ENCODE data around the gene SERP1. TPM values are rescaled to one million over a fixed set of nuclear protein-coding genes. Genes with fewer than 3 reads are reported as not detected.
"Not testable (repeated sequence)": the region's sequence is repeated elsewhere in the genome, so short reads cannot be mapped to it uniquely, and the experiment has no call there.

The SERP1 gene
- total RNA-seq, 2 experiments from 2014 or later: 83.4 to 87.3 TPM

- ChIA-PET CTCF (no interaction called here), POLR2A (no interaction called here)
- no peak for DNase-seq
- ATAC-seq: no peak
- no peak overlapping the region for H3K4me3 Mint-ChIP-seq
- peaks cover 37% of the 10 kb centered on the region for H3K27me3 Mint-ChIP-seq (ENCODE audit: low read depth)
- no peaks in the 10 kb centered on the region for H3K4me1 Mint-ChIP-seq (ENCODE audit: low read depth)
- no peak overlapping the region for H3K27ac Mint-ChIP-seq
- no peaks in the 10 kb centered on the region for H3K36me3 Mint-ChIP-seq (ENCODE audit: low read depth)
- no peaks in the 10 kb centered on the region for H3K9me3 Mint-ChIP-seq (ENCODE audit: insufficient read depth)
These were observed 36.5 kb downstream of the SERP1 start for GRCh38 chr3:150509780-150510179.

- H3K27ac Mint-ChIP-seq: no peak overlapping the region
- DNase-seq (no peak), ATAC-seq (no peak)
- no peak overlapping the region for H3K4me3 Mint-ChIP-seq
- peaks cover 37% of the 10 kb centered on the region for H3K27me3 Mint-ChIP-seq (ENCODE audit: low read depth)
- H3K36me3 Mint-ChIP-seq (ENCODE audit: low read depth): no peaks in the 10 kb centered on the region
- no peaks in the 10 kb centered on the region for H3K4me1 Mint-ChIP-seq (ENCODE audit: low read depth)
- no peaks in the 10 kb centered on the region for H3K9me3 Mint-ChIP-seq (ENCODE audit: insufficient read depth)
- CTCF ChIA-PET: no interaction called here
- POLR2A ChIA-PET: no interaction called here
These were observed 37.9 kb downstream of the SERP1 start for GRCh38 chr3:150508401-150508800.

GRCh38 chr3:150504483-150504882, 41.8 kb downstream of the SERP1 start:
- ChIA-PET CTCF (interaction anchor here (1.4 kb wide), 1 partner anchor 120 kb away, joined by 4 read pairs; no protein-coding TSS in a partner anchor), POLR2A (interaction anchor here (0.7 kb wide), 1 partner anchor 376 kb away, joined by 3 read pairs; no protein-coding TSS in a partner anchor)
- Mint-ChIP-seq H3K4me1 (ENCODE audit: low read depth) (no peaks in the 10 kb centered on the region), H3K9me3 (ENCODE audit: insufficient read depth) (peaks cover 6% of the 10 kb centered on the region), H3K27ac (no peak overlapping the region), H3K27me3 (ENCODE audit: low read depth) (peaks cover 25% of the 10 kb centered on the region), H3K36me3 (ENCODE audit: low read depth) (peaks cover 1% of the 10 kb centered on the region), H3K4me3 (no peak overlapping the region)
- DNase-seq: no peak
- no peak for ATAC-seq

GRCh38 chr3:150503402-150504099, 42.7 kb downstream of the SERP1 start:
- H3K4me1 Mint-ChIP-seq (ENCODE audit: low read depth): no peaks in the 10 kb centered on the region
- H3K27me3 Mint-ChIP-seq (ENCODE audit: low read depth): peaks cover 16% of the 10 kb centered on the region
- DNase-seq: no peak
- ChIA-PET CTCF (interaction anchor here (1.4 kb wide), 1 partner anchor 119 kb away, joined by 4 read pairs; no protein-coding TSS in a partner anchor), POLR2A (interaction anchor here (0.6 kb wide), 1 partner anchor 123 kb away, joined by 3 read pairs; no protein-coding TSS in a partner anchor)
- no peak overlapping the region for H3K27ac Mint-ChIP-seq
- H3K36me3 Mint-ChIP-seq (ENCODE audit: low read depth): peaks cover 1% of the 10 kb centered on the region
- H3K4me3 Mint-ChIP-seq: no peak overlapping the region
- ATAC-seq: no peak
- peaks cover 6% of the 10 kb centered on the region for H3K9me3 Mint-ChIP-seq (ENCODE audit: insufficient read depth)

GRCh38 chr3:150500960-150501359, 45.3 kb downstream of the SERP1 start:
- H3K36me3 Mint-ChIP-seq (ENCODE audit: low read depth); H3K27ac Mint-ChIP-seq; DNase-seq; H3K9me3 Mint-ChIP-seq (ENCODE audit: insufficient read depth); CTCF ChIA-PET; H3K4me1 Mint-ChIP-seq (ENCODE audit: low read depth); H3K27me3 Mint-ChIP-seq (ENCODE audit: low read depth); ATAC-seq; POLR2A ChIA-PET; H3K4me3 Mint-ChIP-seq: not testable (repeated sequence)

- Mint-ChIP-seq H3K4me3 (no peak overlapping the region), H3K4me1 (ENCODE audit: low read depth) (no peaks in the 10 kb centered on the region), H3K27me3 (ENCODE audit: low read depth) (peaks cover 2% of the 10 kb centered on the region), H3K9me3 (ENCODE audit: insufficient read depth) (peaks cover 6% of the 10 kb centered on the region), H3K36me3 (ENCODE audit: low read depth) (peaks cover 1% of the 10 kb centered on the region), H3K27ac (no peak overlapping the region)
- CTCF ChIA-PET: interaction anchor here (3.3 to 4.4 kb wide), 2 partner anchors 89 to 212 kb away, joined by 21 to 26 read pairs; partner anchors contain the start of gene TSC22D2
- POLR2A ChIA-PET: no interaction called here
- ATAC-seq (no peak), DNase-seq (no peak)
These were observed 48.3 kb downstream of the SERP1 start for GRCh38 chr3:150497956-150498355.

- ChIA-PET POLR2A (no interaction called here), CTCF (interaction anchor here (0.7 to 4.4 kb wide), 17 partner anchors 11 to 526 kb away, joined by 3 to 26 read pairs (median 4); partner anchors contain the start of gene TSC22D2)
- ATAC-seq: no peak
- H3K4me1 Mint-ChIP-seq (ENCODE audit: low read depth): no peaks in the 10 kb centered on the region
- no peaks in the 10 kb centered on the region for H3K9me3 Mint-ChIP-seq (ENCODE audit: insufficient read depth)
- no peaks in the 10 kb centered on the region for H3K36me3 Mint-ChIP-seq (ENCODE audit: low read depth)
- no peak overlapping the region for H3K4me3 Mint-ChIP-seq
- peaks cover 5% of the 10 kb centered on the region for H3K27me3 Mint-ChIP-seq (ENCODE audit: low read depth)
- no peak for DNase-seq
- no peak overlapping the region for H3K27ac Mint-ChIP-seq
These were observed 50.6 kb downstream of the SERP1 start for GRCh38 chr3:150495563-150496168.

- ChIA-PET CTCF (interaction anchor here (0.7 to 4.4 kb wide), 16 partner anchors 10 to 526 kb away, joined by 3 to 26 read pairs (median 4); partner anchors contain the start of gene TSC22D2), POLR2A (no interaction called here)
- Mint-ChIP-seq H3K9me3 (ENCODE audit: insufficient read depth) (no peaks in the 10 kb centered on the region), H3K27ac (no peak overlapping the region), H3K4me1 (ENCODE audit: low read depth) (no peaks in the 10 kb centered on the region), H3K27me3 (ENCODE audit: low read depth) (peaks cover 5% of the 10 kb centered on the region), H3K4me3 (no peak overlapping the region), H3K36me3 (ENCODE audit: low read depth) (no peaks in the 10 kb centered on the region)
- no peak for ATAC-seq
- no peak for DNase-seq
These were observed 51.1 kb downstream of the SERP1 start for GRCh38 chr3:150495149-150495548.

GRCh38 chr3:150494411-150494977, 51.8 kb downstream of the SERP1 start:
- H3K4me3 Mint-ChIP-seq: no peak overlapping the region
- peaks cover 5% of the 10 kb centered on the region for H3K27me3 Mint-ChIP-seq (ENCODE audit: low read depth)
- DNase-seq (no peak), ATAC-seq (no peak)
- ChIA-PET CTCF (interaction anchor here (0.9 to 4.4 kb wide), 10 partner anchors 10 to 274 kb away, joined by 3 to 26 read pairs (median 8); partner anchors contain the start of gene TSC22D2), POLR2A (no interaction called here)
- no peaks in the 10 kb centered on the region for H3K36me3 Mint-ChIP-seq (ENCODE audit: low read depth)
- H3K27ac Mint-ChIP-seq: no peak overlapping the region
- H3K4me1 Mint-ChIP-seq (ENCODE audit: low read depth): no peaks in the 10 kb centered on the region
- no peaks in the 10 kb centered on the region for H3K9me3 Mint-ChIP-seq (ENCODE audit: insufficient read depth)

Other genes starting within 250 kb of the SERP1 start
- gene TSC22D2, start 138.2 kb downstream of the SERP1 start, total RNA-seq: 1 to 10 TPM; 8.6 to 8.9 TPM
- 10 to 100 TPM; 77.0 to 89.0 TPM for gene EIF2A, start 291 bp upstream of the SERP1 start, total RNA-seq
- gene SELENOT, start 56.8 kb upstream of the SERP1 start, total RNA-seq: 100 to 1,000 TPM in 1 of 2 experiments, 10 to 100 TPM in 1; 99.8 to 104 TPM
- gene ERICH6, start 157.4 kb upstream of the SERP1 start, total RNA-seq: under 1 TPM; 0.21 to 0.60 TPM
- gene SIAH2, start 216.7 kb upstream of the SERP1 start, total RNA-seq: 10 to 100 TPM; 31.5 to 32.3 TPM

All from activated CD8-positive, alpha-beta T cell treated with anti-CD3 and anti-CD28 coated beads, Interleukin-2, amount 10 ng/mL, durations not matched to agents 7 days and 5 days (primary cell).